Measurements from ENCODE around the gene HAGH. TPM values are rescaled to one million over a fixed set of nuclear protein-coding genes. Genes with fewer than 3 reads are reported as not detected.

HAGH gene
- total RNA-seq, 2 donors from 2014 or later: 99.8 to 183 TPM

DNA sequence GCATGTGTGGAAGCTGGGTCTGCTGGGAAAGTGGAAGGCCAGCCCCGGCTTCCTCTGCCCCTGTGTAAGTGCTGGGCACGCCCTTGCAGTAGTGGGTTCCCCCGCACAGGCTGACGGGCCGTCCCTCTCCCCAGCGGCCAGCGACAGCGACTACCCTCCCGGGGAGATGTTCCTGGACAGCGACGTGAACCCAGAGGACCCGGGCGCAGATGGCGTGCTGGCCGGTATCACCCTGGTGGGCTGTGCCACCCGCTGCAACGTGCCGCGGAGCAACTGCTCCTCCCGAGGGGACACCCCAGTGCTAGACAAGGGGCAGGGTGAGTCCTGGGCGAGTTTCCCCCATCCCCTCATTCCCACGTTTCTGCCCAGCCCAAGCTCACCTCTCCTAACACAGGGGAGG, 60.8 kb downstream of the HAGH start:
- peaks cover 0 to 18% of the 10 kb centered on the region in 2 donors for H3K4me1 ChIP-seq (ENCODE audit: control insufficient read depth in 1 of 2, low read depth in 2 of 2)
- DNase-seq (ENCODE audit: low spot score) (no peak), ATAC-seq (ENCODE audit: insufficient number of reproducible peaks, low FRiP score, low read depth) (no peak)
- H3K27me3 ChIP-seq (replicated peaks; ENCODE audit: insufficient read depth): no peaks in the 10 kb centered on the region
- no peak overlapping the region for H3K4me3 ChIP-seq
- H3K36me3 ChIP-seq: peaks cover 58% of the 10 kb centered on the region
- H3K9me3 ChIP-seq: no peaks in the 10 kb centered on the region
- no peak overlapping the region for H3K27ac ChIP-seq
- TF ChIP-seq, protein P1, sequence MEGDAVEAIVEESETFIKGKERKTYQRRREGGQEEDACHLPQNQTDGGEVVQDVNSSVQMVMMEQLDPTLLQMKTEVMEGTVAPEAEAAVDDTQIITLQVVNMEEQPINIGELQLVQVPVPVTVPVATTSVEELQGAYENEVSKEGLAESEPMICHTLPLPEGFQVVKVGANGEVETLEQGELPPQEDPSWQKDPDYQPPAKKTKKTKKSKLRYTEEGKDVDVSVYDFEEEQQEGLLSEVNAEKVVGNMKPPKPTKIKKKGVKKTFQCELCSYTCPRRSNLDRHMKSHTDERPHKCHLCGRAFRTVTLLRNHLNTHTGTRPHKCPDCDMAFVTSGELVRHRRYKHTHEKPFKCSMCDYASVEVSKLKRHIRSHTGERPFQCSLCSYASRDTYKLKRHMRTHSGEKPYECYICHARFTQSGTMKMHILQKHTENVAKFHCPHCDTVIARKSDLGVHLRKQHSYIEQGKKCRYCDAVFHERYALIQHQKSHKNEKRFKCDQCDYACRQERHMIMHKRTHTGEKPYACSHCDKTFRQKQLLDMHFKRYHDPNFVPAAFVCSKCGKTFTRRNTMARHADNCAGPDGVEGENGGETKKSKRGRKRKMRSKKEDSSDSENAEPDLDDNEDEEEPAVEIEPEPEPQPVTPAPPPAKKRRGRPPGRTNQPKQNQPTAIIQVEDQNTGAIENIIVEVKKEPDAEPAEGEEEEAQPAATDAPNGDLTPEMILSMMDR (IDR thresholded peaks at IDR 0.05): no peak

GRCh38 chr16:1764971-1765370, 61.7 kb downstream of the HAGH start:
- ATAC-seq (ENCODE audit: insufficient number of reproducible peaks, low FRiP score, low read depth) (no peak), DNase-seq (ENCODE audit: low spot score) (no peak)
- H3K27me3 ChIP-seq (replicated peaks; ENCODE audit: insufficient read depth): no peaks in the 10 kb centered on the region
- no peaks in the 10 kb centered on the region for H3K9me3 ChIP-seq
- H3K27ac ChIP-seq: no peak overlapping the region
- peaks cover 0 to 10% of the 10 kb centered on the region in 2 donors for H3K4me1 ChIP-seq (ENCODE audit: control insufficient read depth in 1 of 2, low read depth in 2 of 2)
- peaks cover 66% of the 10 kb centered on the region for H3K36me3 ChIP-seq
- TF ChIP-seq, protein P1 (IDR thresholded peaks at IDR 0.05): no peak
- no peak overlapping the region for H3K4me3 ChIP-seq

DNA sequence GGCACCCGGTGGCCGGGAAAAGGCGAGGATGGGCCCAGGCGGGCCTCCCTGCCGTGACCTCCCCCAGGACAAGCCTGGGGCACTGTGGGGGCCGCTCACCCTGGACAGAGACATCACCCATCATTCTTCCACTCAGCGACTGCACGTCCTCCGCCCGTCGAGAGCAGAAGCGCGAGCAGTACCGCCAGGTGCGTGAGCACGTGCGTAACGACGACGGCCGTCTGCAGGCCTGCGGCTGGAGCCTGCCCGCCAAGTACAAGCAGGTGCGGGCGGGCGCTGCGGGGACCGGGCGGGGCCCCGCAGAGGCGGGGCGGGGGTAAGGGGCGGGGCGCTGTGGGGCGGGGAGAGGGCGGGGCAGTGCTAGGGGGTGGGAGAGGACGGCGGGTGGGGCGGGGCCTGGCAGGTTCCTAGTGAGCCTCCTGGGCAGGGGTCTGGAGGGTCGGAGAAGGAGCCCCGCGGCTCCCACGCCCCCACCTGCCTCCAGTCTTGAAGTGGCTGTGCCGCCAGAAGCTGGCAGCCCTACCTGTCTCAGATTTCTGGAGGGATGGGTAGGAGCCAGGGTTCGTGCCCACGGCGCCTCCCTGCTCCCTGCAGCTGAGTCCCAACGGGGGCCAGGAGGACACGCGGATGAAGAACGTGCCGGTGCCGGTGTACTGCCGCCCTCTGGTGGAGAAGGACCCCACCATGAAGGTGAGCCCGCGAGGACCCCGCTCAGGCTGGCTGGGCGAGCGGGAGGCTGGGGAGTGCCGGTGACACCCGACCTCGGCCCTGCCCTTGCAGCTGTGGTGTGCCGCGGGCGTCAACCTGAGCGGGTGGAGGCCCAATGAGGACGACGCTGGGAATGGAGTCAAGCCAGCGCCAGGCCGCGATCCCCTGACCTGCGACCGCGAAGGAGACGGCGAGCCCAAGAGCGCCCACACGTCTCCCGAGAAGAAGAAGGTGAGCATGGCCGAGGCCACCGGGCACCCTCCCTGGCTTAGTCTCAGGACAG, 62.8 kb downstream of the HAGH start:
- Histone ChIP-seq H3K4me1 (ENCODE audit: control insufficient read depth in 1 of 2, low read depth in 2 of 2) (no peaks in the 10 kb centered on the region), H3K27me3 (replicated peaks; ENCODE audit: insufficient read depth) (no peaks in the 10 kb centered on the region), H3K9me3 (no peaks in the 10 kb centered on the region), H3K36me3 (peaks cover 69% of the 10 kb centered on the region), H3K4me3 (no peak overlapping the region), H3K27ac (no peak overlapping the region)
- ATAC-seq (ENCODE audit: insufficient number of reproducible peaks, low FRiP score, low read depth) (no peak), DNase-seq (ENCODE audit: low spot score) (no peak)
- TF ChIP-seq, protein P1 (IDR thresholded peaks at IDR 0.05): no peak

DNA sequence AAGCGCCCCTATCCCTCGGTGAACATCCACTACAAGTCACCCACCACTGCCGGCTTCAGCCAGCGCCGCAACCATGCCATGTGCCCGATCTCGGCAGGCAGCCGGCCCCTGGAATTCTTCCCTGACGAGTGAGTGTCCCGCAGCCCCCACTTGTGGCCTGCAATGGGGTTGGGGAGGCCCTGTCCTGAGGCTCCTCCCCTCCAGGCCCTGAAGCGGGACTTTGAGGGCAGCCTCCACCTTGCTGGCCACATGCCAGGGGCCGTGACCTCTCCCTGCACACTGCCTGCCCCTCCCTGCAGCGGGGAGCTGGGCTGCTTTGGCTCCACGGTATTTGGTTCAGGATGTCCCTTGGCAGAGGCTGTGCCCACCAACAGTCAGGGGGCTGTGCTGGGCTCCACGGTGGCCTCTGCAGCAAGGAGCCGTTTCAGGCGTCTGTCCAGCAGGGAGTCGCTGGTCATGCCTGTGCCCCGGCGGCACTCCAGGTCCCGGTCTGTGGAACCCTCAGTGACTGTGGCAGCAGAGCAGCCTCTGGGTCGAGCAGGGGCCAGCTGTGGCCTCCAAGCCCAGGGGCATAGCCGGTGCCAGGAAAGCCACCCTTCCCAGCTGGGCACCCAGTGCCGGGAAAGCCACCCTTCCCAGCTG, 63.6 kb downstream of the HAGH start:
- no peaks in the 10 kb centered on the region for H3K27me3 ChIP-seq (replicated peaks; ENCODE audit: insufficient read depth)
- no peak for DNase-seq (ENCODE audit: low spot score)
- H3K4me1 ChIP-seq (ENCODE audit: control insufficient read depth in 1 of 2, low read depth in 2 of 2): no peaks in the 10 kb centered on the region
- no peak for ATAC-seq (ENCODE audit: insufficient number of reproducible peaks, low FRiP score, low read depth)
- no peak overlapping the region for H3K27ac ChIP-seq
- no peaks in the 10 kb centered on the region for H3K9me3 ChIP-seq
- peaks cover 64% of the 10 kb centered on the region for H3K36me3 ChIP-seq
- TF ChIP-seq, protein P1 (IDR thresholded peaks at IDR 0.05): no peak
- H3K4me3 ChIP-seq: no peak overlapping the region

GRCh38 chr16:1762196-1762878, 64.3 kb downstream of the HAGH start:
- no peak overlapping the region for H3K27ac ChIP-seq
- TF ChIP-seq, protein P1 (IDR thresholded peaks at IDR 0.05): no peak
- no peaks in the 10 kb centered on the region for H3K9me3 ChIP-seq
- ATAC-seq (ENCODE audit: insufficient number of reproducible peaks, low FRiP score, low read depth) (no peak), DNase-seq (ENCODE audit: low spot score) (no peak)
- no peaks in the 10 kb centered on the region for H3K27me3 ChIP-seq (replicated peaks; ENCODE audit: insufficient read depth)
- H3K36me3 ChIP-seq: peaks cover 63% of the 10 kb centered on the region
- H3K4me3 ChIP-seq: no peak overlapping the region
- H3K4me1 ChIP-seq (ENCODE audit: control insufficient read depth in 1 of 2, low read depth in 2 of 2): no peaks in the 10 kb centered on the region

Data from thoracic aorta (tissue), 2 donors.